Measurements from ENCODE around the gene DNMT3A.

DNA sequence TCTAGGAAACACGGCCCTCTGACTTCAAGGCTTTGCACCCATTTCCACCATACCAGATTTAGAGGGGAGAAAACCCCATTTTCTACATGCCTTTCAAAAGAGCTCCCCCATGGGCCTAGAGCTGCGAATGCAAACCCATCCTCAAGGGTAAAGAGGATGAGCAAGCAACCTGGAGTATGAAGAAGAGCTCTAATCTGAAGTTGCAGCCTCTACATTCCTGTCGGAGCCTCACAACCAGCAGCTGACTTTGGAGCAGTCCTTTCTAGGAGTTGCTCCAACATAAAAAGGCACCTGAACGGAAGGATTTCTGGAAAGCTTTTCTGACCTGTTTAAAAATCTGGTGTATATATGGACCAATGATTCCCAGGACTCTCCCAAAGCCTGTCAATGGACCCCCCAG is 91.9 kb downstream of the DNMT3A start:
- TF ChIP-seq, protein P1, sequence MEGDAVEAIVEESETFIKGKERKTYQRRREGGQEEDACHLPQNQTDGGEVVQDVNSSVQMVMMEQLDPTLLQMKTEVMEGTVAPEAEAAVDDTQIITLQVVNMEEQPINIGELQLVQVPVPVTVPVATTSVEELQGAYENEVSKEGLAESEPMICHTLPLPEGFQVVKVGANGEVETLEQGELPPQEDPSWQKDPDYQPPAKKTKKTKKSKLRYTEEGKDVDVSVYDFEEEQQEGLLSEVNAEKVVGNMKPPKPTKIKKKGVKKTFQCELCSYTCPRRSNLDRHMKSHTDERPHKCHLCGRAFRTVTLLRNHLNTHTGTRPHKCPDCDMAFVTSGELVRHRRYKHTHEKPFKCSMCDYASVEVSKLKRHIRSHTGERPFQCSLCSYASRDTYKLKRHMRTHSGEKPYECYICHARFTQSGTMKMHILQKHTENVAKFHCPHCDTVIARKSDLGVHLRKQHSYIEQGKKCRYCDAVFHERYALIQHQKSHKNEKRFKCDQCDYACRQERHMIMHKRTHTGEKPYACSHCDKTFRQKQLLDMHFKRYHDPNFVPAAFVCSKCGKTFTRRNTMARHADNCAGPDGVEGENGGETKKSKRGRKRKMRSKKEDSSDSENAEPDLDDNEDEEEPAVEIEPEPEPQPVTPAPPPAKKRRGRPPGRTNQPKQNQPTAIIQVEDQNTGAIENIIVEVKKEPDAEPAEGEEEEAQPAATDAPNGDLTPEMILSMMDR (conservative IDR thresholded peaks at IDR 0.05; ENCODE audit: low read depth in 2 of 2): no peak
- TF ChIP-seq EZH2phosphoT487 (IDR thresholded peaks at IDR 0.05; ENCODE audit: unreplicated experiment) (no peak), EZH2 (IDR thresholded peaks at IDR 0.05; ENCODE audit: low read depth, unreplicated experiment) (no peak), ZNF331 (CRISPR knock-in tag; IDR thresholded peaks at IDR 0.05; ENCODE audit: low read depth) (no peak)

Measured in GM23338 (cell line).